ENCODE measurements around the gene POU2F3.

The POU2F3 gene

GRCh38 chr11:120283124-120283523, 43.2 kb downstream of the POU2F3 start:
- H3K4me3 ChIP-seq, result no peak overlapping the region
- no peak for TF ChIP-seq CTCF (IDR thresholded peaks at IDR 0.05)
- H3K27ac ChIP-seq, result no peak overlapping the region
- no peak for DNase-seq (ENCODE audit: low spot score)

- no peak for DNase-seq (ENCODE audit: low spot score)
- no peak for TF ChIP-seq CTCF (IDR thresholded peaks at IDR 0.05)
- no peak overlapping the region for H3K27ac ChIP-seq
- H3K4me3 ChIP-seq, result no peak overlapping the region
Observed at GRCh38 chr11:120284272-120284671, 44.3 kb downstream of the POU2F3 start.

- Histone ChIP-seq H3K27ac (no peak overlapping the region), H3K4me3 (no peak overlapping the region)
- DNase-seq (ENCODE audit: low spot score), result no peak
- no peak for TF ChIP-seq CTCF (IDR thresholded peaks at IDR 0.05)
Observed at GRCh38 chr11:120285256-120285655, 45.3 kb downstream of the POU2F3 start.

GRCh38 chr11:120288021-120288420, 48.1 kb downstream of the POU2F3 start:
- Histone ChIP-seq H3K27ac (no peak overlapping the region), H3K4me3 (no peak overlapping the region)
- TF ChIP-seq CTCF (IDR thresholded peaks at IDR 0.05), result no peak
- DNase-seq (ENCODE audit: low spot score), result no peak

GRCh38 chr11:120289426-120289825, 49.5 kb downstream of the POU2F3 start:
- Histone ChIP-seq H3K4me3 (no peak overlapping the region), H3K27ac (no peak overlapping the region)
- DNase-seq (ENCODE audit: low spot score), result no peak
- no peak for TF ChIP-seq CTCF (IDR thresholded peaks at IDR 0.05)

GRCh38 chr11:120290956-120291355, 51.0 kb downstream of the POU2F3 start:
- Histone ChIP-seq H3K4me3 (no peak overlapping the region), H3K27ac (no peak overlapping the region)
- DNase-seq (ENCODE audit: low spot score), result no peak
- no peak for TF ChIP-seq CTCF (IDR thresholded peaks at IDR 0.05)

GRCh38 chr11:120293038-120293800, 53.3 kb downstream of the POU2F3 start:
- no peak for TF ChIP-seq CTCF (IDR thresholded peaks at IDR 0.05)
- DNase-seq (ENCODE audit: low spot score), result no peak
- no peak overlapping the region for H3K27ac ChIP-seq
- H3K4me3 ChIP-seq, result no peak overlapping the region
